ENCODE results near the gene IFNG. TPM values are rescaled to one million over a fixed set of nuclear protein-coding genes. Genes with fewer than 3 reads are reported as not detected.
A peak's percentile ranks its signal among the peaks of the same experiment; 100 is the strongest.

The IFNG gene
- total RNA-seq, 2 experiments from 2014 or later = 2.9 to 3.2 TPM

- H3K9me3 Mint-ChIP-seq = no peaks in the 10 kb centered on the region
- intact Hi-C loops (cut with DNase I, micrococcal nuclease) = loop anchor here (1.0 to 5.0 kb wide), 3 partner anchors 46 to 118 kb away; no protein-coding TSS in a partner anchor
- peak in 4 of 14 experiments; percentile 7 to 76 (median 71) for DNase-seq
- peak; percentile 54 for TF ChIP-seq CTCF (IDR thresholded peaks at IDR 0.05)
- no peaks in the 10 kb centered on the region for H3K36me3 Mint-ChIP-seq (ENCODE audit: low read depth)
- H3K36me3 ChIP-seq (ENCODE audit: insufficient read depth, low read length) = no peaks in the 10 kb centered on the region
- no peak overlapping the region for H3K27ac Mint-ChIP-seq
- H3K4me3 Mint-ChIP-seq = peak overlapping the region; percentile 20
- no peaks in the 10 kb centered on the region for H3K27me3 ChIP-seq (ENCODE audit: control insufficient read depth in 1 of 2, insufficient read depth in 2 of 2, low read length in 2 of 2)
- H3K4me1 Mint-ChIP-seq (ENCODE audit: low read depth) = peaks cover 18% of the 10 kb centered on the region
- H3K27ac ChIP-seq (ENCODE audit: low read depth in 1 of 2, low read length in 2 of 2) = no peak overlapping the region
- CTCF ChIA-PET = interaction anchor here (0.6 to 2.4 kb wide), 11 partner anchors 13 to 1006 kb away, joined by 3 to 12 read pairs (median 5); no protein-coding TSS in a partner anchor
- H3K4me1 ChIP-seq (ENCODE audit: insufficient read depth, low read length) = peaks cover 6% of the 10 kb centered on the region
- H3K9me3 ChIP-seq (ENCODE audit: control insufficient read depth in 1 of 2, insufficient read depth in 1 of 2, low read length in 2 of 2) = no peaks in the 10 kb centered on the region
- peak overlapping the region; percentile 38 for H3K4me3 ChIP-seq (ENCODE audit: low read length)
- peak; percentile 73 for ATAC-seq (ENCODE audit: poor library complexity)
- POLR2A ChIA-PET = interaction anchor here (0.8 to 2.7 kb wide), 9 partner anchors 13 to 508 kb away, joined by 3 to 13 read pairs (median 4); no protein-coding TSS in a partner anchor
- H3K27me3 Mint-ChIP-seq = no peaks in the 10 kb centered on the region
Observed at GRCh38 chr12:68158432-68158831, 1.1 kb downstream of the IFNG start.

GRCh38 chr12:68157380-68157779 is 2.2 kb downstream of the IFNG start:
- Histone ChIP-seq H3K4me3 (ENCODE audit: low read length) (peak overlapping the region; percentile 0), H3K4me1 (ENCODE audit: insufficient read depth, low read length) (peaks cover 6% of the 10 kb centered on the region), H3K27me3 (ENCODE audit: control insufficient read depth in 1 of 2, insufficient read depth in 2 of 2, low read length in 2 of 2) (no peaks in the 10 kb centered on the region), H3K27ac (ENCODE audit: low read depth in 1 of 2, low read length in 2 of 2) (no peak overlapping the region), H3K36me3 (ENCODE audit: insufficient read depth, low read length) (no peaks in the 10 kb centered on the region), H3K9me3 (ENCODE audit: control insufficient read depth in 1 of 2, insufficient read depth in 1 of 2, low read length in 2 of 2) (no peaks in the 10 kb centered on the region)
- H3K27me3 Mint-ChIP-seq = no peaks in the 10 kb centered on the region
- no peaks in the 10 kb centered on the region for H3K9me3 Mint-ChIP-seq
- TF ChIP-seq CTCF (IDR thresholded peaks at IDR 0.05) = no peak
- CTCF ChIA-PET = interaction anchor here (0.7 to 2.4 kb wide), 4 partner anchors 12 to 346 kb away, joined by 3 to 12 read pairs (median 4); no protein-coding TSS in a partner anchor
- DNase-seq (peak in 2 of 14 experiments; percentile 13 to 31), ATAC-seq (ENCODE audit: poor library complexity) (no peak)
- intact Hi-C loops (cut with DNase I, micrococcal nuclease) = loop anchor here in 1 of 2 experiments (5.0 kb wide), 1 partner anchor 115 kb away; no protein-coding TSS in a partner anchor
- no peak overlapping the region for H3K27ac Mint-ChIP-seq
- H3K4me3 Mint-ChIP-seq = peak overlapping the region; percentile 1
- no peaks in the 10 kb centered on the region for H3K36me3 Mint-ChIP-seq (ENCODE audit: low read depth)
- H3K4me1 Mint-ChIP-seq (ENCODE audit: low read depth) = peaks cover 18% of the 10 kb centered on the region
- POLR2A ChIA-PET = interaction anchor here (2.7 kb wide), 1 partner anchor 24 kb away, joined by 13 read pairs; no protein-coding TSS in a partner anchor

GRCh38 chr12:68156636-68157035 is 2.9 kb downstream of the IFNG start:
- no peak overlapping the region for H3K4me3 Mint-ChIP-seq
- H3K4me1 Mint-ChIP-seq (ENCODE audit: low read depth) = peaks cover 18% of the 10 kb centered on the region
- intact Hi-C loops (cut with DNase I, micrococcal nuclease) = loop anchor here in 1 of 2 experiments (5.0 kb wide), 1 partner anchor 114 kb away; no protein-coding TSS in a partner anchor

More at GRCh38 chr12:68156636-68157035, 2.9 kb downstream of the IFNG start:
- no peaks in the 10 kb centered on the region for H3K27me3 Mint-ChIP-seq
- no peaks in the 10 kb centered on the region for H3K9me3 Mint-ChIP-seq
- CTCF ChIA-PET = interaction anchor here (1.3 to 2.4 kb wide), 2 partner anchors 43 to 67 kb away, joined by 3 to 12 read pairs; no protein-coding TSS in a partner anchor
- H3K36me3 Mint-ChIP-seq (ENCODE audit: low read depth) = no peaks in the 10 kb centered on the region
- no peak overlapping the region for H3K27ac Mint-ChIP-seq
- TF ChIP-seq CTCF (IDR thresholded peaks at IDR 0.05) = no peak
- H3K27me3 ChIP-seq (ENCODE audit: control insufficient read depth in 1 of 2, insufficient read depth in 2 of 2, low read length in 2 of 2) = no peaks in the 10 kb centered on the region
- no peak overlapping the region for H3K27ac ChIP-seq (ENCODE audit: low read depth in 1 of 2, low read length in 2 of 2)
- H3K4me1 ChIP-seq (ENCODE audit: insufficient read depth, low read length) = peaks cover 6% of the 10 kb centered on the region
- no peak overlapping the region for H3K4me3 ChIP-seq (ENCODE audit: low read length)
- no peaks in the 10 kb centered on the region for H3K9me3 ChIP-seq (ENCODE audit: control insufficient read depth in 1 of 2, insufficient read depth in 1 of 2, low read length in 2 of 2)
- no peaks in the 10 kb centered on the region for H3K36me3 ChIP-seq (ENCODE audit: insufficient read depth, low read length)
- POLR2A ChIA-PET = interaction anchor here (2.7 kb wide), 1 partner anchor 24 kb away, joined by 13 read pairs; no protein-coding TSS in a partner anchor
- DNase-seq = no peak
- ATAC-seq (ENCODE audit: poor library complexity) = no peak

Data from CD4-positive, alpha-beta T cell (primary cell).